ENCODE results near the gene TRIM41. TPM values are rescaled to one million over a fixed set of nuclear protein-coding genes. Genes with fewer than 3 reads are reported as not detected.

TRIM41 gene
- polyA plus RNA-seq, 1 donor, result 35.4 TPM

- no peak for DNase-seq
Observed at GRCh38 chr5:181230551-181230950, 7.5 kb downstream of the TRIM41 start.

GRCh38 chr5:181231432-181231831 lies 8.4 kb downstream of the TRIM41 start:
- DNase-seq, result no peak

- no peak for DNase-seq
Observed at GRCh38 chr5:181232593-181232992, 9.5 kb downstream of the TRIM41 start.

- DNase-seq, result no peak
Observed at GRCh38 chr5:181233088-181233800, 10.2 kb downstream of the TRIM41 start.

GRCh38 chr5:181233801-181234454 lies 10.8 kb downstream of the TRIM41 start:
- no peak for DNase-seq

GRCh38 chr5:181234455-181235306 lies 11.6 kb downstream of the TRIM41 start:
- DNase-seq, result no peak

GRCh38 chr5:181235323-181235688 lies 12.2 kb downstream of the TRIM41 start:
- DNase-seq, result no peak

- DNase-seq, result no peak
Observed at GRCh38 chr5:181235689-181236366, 12.7 kb downstream of the TRIM41 start.

GRCh38 chr5:181236471-181236870 lies 13.4 kb downstream of the TRIM41 start:
- no peak for DNase-seq

- DNase-seq, result no peak
Observed at GRCh38 chr5:181236954-181237641, 14.0 kb downstream of the TRIM41 start.

- no peak for DNase-seq
Observed at GRCh38 chr5:181237729-181238385, 14.8 kb downstream of the TRIM41 start.

- DNase-seq, result no peak
Observed at GRCh38 chr5:181239062-181239663, 16.1 kb downstream of the TRIM41 start.

- no peak for DNase-seq
Observed at GRCh38 chr5:181241393-181241975, 18.4 kb downstream of the TRIM41 start.

GRCh38 chr5:181242031-181242451 lies 19.0 kb downstream of the TRIM41 start:
- DNase-seq, result no peak

GRCh38 chr5:181243018-181243563 lies 20.0 kb downstream of the TRIM41 start:
- no peak for DNase-seq

GRCh38 chr5:181243564-181244343 lies 20.7 kb downstream of the TRIM41 start, which contains the start of gene RACK1:
Gene RACK1 (minus strand): TSS chr5:181243906. CDS start chr5:181243800, 106 bp downstream.
- peak; percentile 95 for DNase-seq

- DNase-seq, result no peak
Observed at GRCh38 chr5:181245427-181246275, 22.6 kb downstream of the TRIM41 start.
